GM23338 (cell line): ENCODE results near the gene C2orf42. TPM values are rescaled to one million over a fixed set of nuclear protein-coding genes. Genes with fewer than 3 reads are reported as not detected.
"Not testable (repeated sequence)": the region's sequence is repeated elsewhere in the genome, so short reads cannot be mapped to it uniquely, and the experiment has no call there.

Experiments
- ATAC-seq: fragments of 200-7000 bp; cut with Tn5 transposase; 3 replicates; pipeline ENCODE4 v1.9.1; 2020
- DNase-seq: peaks from one replicate; pipeline ENCODE4 v3.0.0-alpha.2; 2015; ENCODE audit warnings: low spot score
- H2AFZ ChIP-seq: fragments of 200-600 bp; sonication (generic); 2 replicates; pipeline ENCODE4 v1.8.0; 2016; ENCODE audit warnings: antibody characterized with exemption, mild to moderate bottlenecking, moderate library complexity
- H3F3A ChIP-seq: fragments of 200-600 bp; sonication (generic); replicated peaks from 2 replicates; pipeline ENCODE4 v1.8.0; 2017; ENCODE audit warnings: antibody characterized with exemption, mixed run types, low read depth
- H3K27ac ChIP-seq: fragments of 200-600 bp; sonication (generic); 2 replicates; pipeline ENCODE4 v1.6.1; 2016; ENCODE audit warnings: low read depth
- H3K27me3 ChIP-seq: fragments of 200-600 bp; sonication (generic); 2 replicates; pipeline ENCODE4 v1.8.0; 2016; ENCODE audit warnings: mild to moderate bottlenecking, mixed run types, moderate library complexity; ENCODE audit not compliant: insufficient read depth
- H3K36me3 ChIP-seq: fragments of 200-600 bp; sonication (generic); 2 replicates; pipeline ENCODE4 v1.8.0; 2016; ENCODE audit warnings: mild to moderate bottlenecking; ENCODE audit not compliant: insufficient read depth
- H3K4me1 ChIP-seq: fragments of 200-600 bp; sonication (generic); 2 replicates; pipeline ENCODE4 v1.8.0; 2016; ENCODE audit warnings: mild to moderate bottlenecking, moderate library complexity; ENCODE audit not compliant: insufficient read depth
- H3K4me2 ChIP-seq: fragments of 200-600 bp; sonication (generic); 2 replicates; pipeline ENCODE4 v1.7.1; 2017; ENCODE audit warnings: mixed run types
- H3K4me3 ChIP-seq: fragments of 200-600 bp; sonication (generic); 2 replicates; pipeline ENCODE4 v1.6.1; 2016; ENCODE audit warnings: mixed run types
- H3K79me2 ChIP-seq: fragments of 200-600 bp; sonication (generic); replicated peaks from 2 replicates; pipeline ENCODE4 v1.8.0; 2017; ENCODE audit warnings: mild to moderate bottlenecking; ENCODE audit not compliant: insufficient read depth
- H3K9me2 ChIP-seq: fragments of 200-600 bp; sonication (generic); 2 replicates; pipeline ENCODE4 v1.8.0; 2017; ENCODE audit not compliant: insufficient read depth
- H4K20me1 ChIP-seq: fragments of 200-600 bp; sonication (generic); replicated peaks from 2 replicates; pipeline ENCODE4 v1.8.0; 2017; ENCODE audit warnings: mild to moderate bottlenecking; ENCODE audit not compliant: insufficient read depth
- H3K27ac Mint-ChIP-seq: 2 replicates; pipeline ENCODE4 v1.8.0; 2020; ENCODE audit warnings: inconsistent platforms, mild to moderate bottlenecking, moderate library complexity, mixed read lengths
- H3K27me3 Mint-ChIP-seq: 3 replicates; pipeline ENCODE4 v1.8.0; 2022; ENCODE audit warnings: low read depth, mild to moderate bottlenecking, moderate library complexity, mixed read lengths, inconsistent platforms; ENCODE audit not compliant: insufficient read depth, poor library complexity
- H3K36me3 Mint-ChIP-seq: 3 replicates; pipeline ENCODE4 v1.8.0; 2021; ENCODE audit warnings: low read depth, mild to moderate bottlenecking, inconsistent platforms, moderate library complexity, mixed read lengths
- H3K4me1 Mint-ChIP-seq: 3 replicates; pipeline ENCODE4 v1.8.0; 2020; ENCODE audit warnings: mild to moderate bottlenecking, inconsistent platforms, mixed read lengths
- H3K4me3 Mint-ChIP-seq: 3 replicates; pipeline ENCODE4 v1.8.0; 2021; ENCODE audit warnings: moderate library complexity, mild to moderate bottlenecking, inconsistent platforms, mixed read lengths
- H3K9me3 Mint-ChIP-seq: 3 replicates; pipeline ENCODE4 v1.8.0; 2020; ENCODE audit warnings: moderate library complexity, mild to moderate bottlenecking, inconsistent platforms, mixed read lengths
- CTCF ChIP-seq, 2 experiments: fragments of 200-600 bp in 1 of 2; sonication (generic) in 1 of 2; conservative IDR thresholded peaks; 2 replicates each; pipeline versions ENCODE4 v1.5.1 to v1.6.1; 2016 to 2017; ENCODE audit warnings: antibody characterized with exemption in 2 of 2, low read depth in 2 of 2, mild to moderate bottlenecking in 2 of 2, moderate library complexity in 1 of 2
- EZH2phosphoT487 ChIP-seq: fragments of 200-600 bp; sonication (generic); IDR thresholded peaks from one replicate; pipeline ENCODE4 v1.8.1; 2018; ENCODE audit warnings: antibody characterized with exemption; ENCODE audit not compliant: unreplicated experiment
- ZNF462 ChIP-seq: fragments of 250-450 bp; sonication (Bioruptor Pico); IDR thresholded peaks from 2 replicates; pipeline ENCODE4 v1.5.0; 2020; ENCODE audit warnings: mild to moderate bottlenecking, moderate library complexity
- polyA plus RNA-seq: library from polyadenylated mRNA; unstranded; fragments of >200 nt; fragmentation: Nextera tagmentation; extraction: Ambion mirVana; gene quantifications from 2 replicates; pipeline ENCODE4 v1.2.1, GENCODE V29; 2016
- total RNA-seq: library from RNA; depleted of rRNA; stranded (reverse); fragments of >200 nt; shearing (Covaris generic); gene quantifications from 2 replicates; pipeline ENCODE4 v1.2.3, GENCODE V29; 2014

Gene C2orf42
- total and polyA plus RNA-seq, 2 experiments from 2014 or later = 4.3 to 6.9 TPM

GRCh38 chr2:70141212-70141901, 49.5 kb downstream of the C2orf42 start (continued):
- no peak for TF ChIP-seq ZNF462 (CRISPR knock-in tag)

- peaks cover 44% of the 10 kb centered on the region for H3K4me1 Mint-ChIP-seq
- H3K4me2 ChIP-seq = peak overlapping the region; percentile 68
- H3K27ac Mint-ChIP-seq = peak overlapping the region; percentile 100
Measured at GRCh38 chr2:70140791-70141211, 50.0 kb downstream of the C2orf42 start.

GRCh38 chr2:70134323-70134983, 56.4 kb downstream of the C2orf42 start:
- not testable (repeated sequence) for H3K4me3 Mint-ChIP-seq, H3K27ac Mint-ChIP-seq, H3K27me3 Mint-ChIP-seq, H3F3A ChIP-seq, H3K4me2 ChIP-seq, ATAC-seq, H3K9me3 Mint-ChIP-seq, H3K4me3 ChIP-seq, H3K27me3 ChIP-seq, H3K9me2 ChIP-seq, H3K79me2 ChIP-seq, H4K20me1 ChIP-seq, H3K36me3 ChIP-seq, H3K27ac ChIP-seq, H3K36me3 Mint-ChIP-seq, DNase-seq
- peaks cover 34% of the 10 kb centered on the region for H3K4me1 Mint-ChIP-seq
- 0 out of 2 replicates have a peak overlapping the region, but pooled peaks have one; percentile 43 for H2AFZ ChIP-seq
- H3K4me1 ChIP-seq = peaks cover 23% of the 10 kb centered on the region

More at GRCh38 chr2:70140791-70141211, 50.0 kb downstream of the C2orf42 start:
- Mint-ChIP-seq H3K4me3 (peak overlapping the region; percentile 82), H3K36me3 (no peaks in the 10 kb centered on the region; the same call in 2 of the 3 replicates), H3K9me3 (no peaks in the 10 kb centered on the region; the same call in 2 of the 3 replicates), H3K27me3 (peaks cover 25% of the 10 kb centered on the region)
- TF ChIP-seq EZH2phosphoT487 = no peak
- peak in 1 of 2 experiments; percentile 59; a peak in 2 of 4 replicates for TF ChIP-seq CTCF (conservative IDR thresholded peaks at IDR 0.05; ENCODE audit: low read depth in 2 of 2)
- ATAC-seq (no peak; the same call in 2 of the 3 replicates), DNase-seq (no peak)
- Histone ChIP-seq H3K4me1 (peaks cover 34% of the 10 kb centered on the region), H3K27me3 (no peaks in the 10 kb centered on the region), H3K4me3 (peak overlapping the region; percentile 25; the same call in 1 of the 2 replicates), H3K79me2 (no peaks in the 10 kb centered on the region), H2AFZ (no peak overlapping the region), H3K36me3 (no peaks in the 10 kb centered on the region), H3K27ac (peak overlapping the region; percentile 90), H3F3A (peaks cover 30% of the 10 kb centered on the region), H3K9me2 (no peaks in the 10 kb centered on the region), H4K20me1 (no peaks in the 10 kb centered on the region)
